HepG2 (cell line): ENCODE data around the gene AP2S1. TPM values are rescaled to one million over a fixed set of nuclear protein-coding genes. Genes with fewer than 3 reads are reported as not detected.
A peak's percentile ranks its signal among the peaks of the same experiment; 100 is the strongest.

Source experiments
- CEBPB ChIP-seq: IDR thresholded peaks from 2 replicates; pipeline ENCODE4 v1.6.1; 2011; ENCODE audit warnings: low read depth, low read length, improper control_type of control experiment, borderline replicate concordance
- CTCF ChIP-seq: sonication (generic); formaldehyde crosslinking; IDR thresholded peaks from 2 replicates; pipeline ENCODE4 v1.5.0; 2020; ENCODE audit warnings: mild to moderate bottlenecking, missing genetic modification reagents, moderate library complexity
- HOXA3 ChIP-seq: sonication (generic); formaldehyde crosslinking; IDR thresholded peaks from 2 replicates; pipeline ENCODE4 v1.5.0; 2020; ENCODE audit warnings: missing genetic modification reagents
- SMARCE1 ChIP-seq: fragments of 450-650 bp; IDR thresholded peaks from 2 replicates; pipeline ENCODE4 v1.6.1; 2017; ENCODE audit warnings: borderline replicate concordance
- SP1 ChIP-seq, 2 experiments: fragments of 450-650 bp in 1 of 2; sonication (generic) in 1 of 2; formaldehyde crosslinking in 1 of 2; IDR thresholded peaks; 2 replicates each; pipeline versions ENCODE4 v1.4.0 to v1.6.1; 2016 to 2020; ENCODE audit warnings: missing genetic modification reagents in 1 of 2
- ZBTB8A ChIP-seq: sonication (generic); formaldehyde crosslinking; IDR thresholded peaks from 2 replicates; pipeline ENCODE4 v1.4.0; 2020; ENCODE audit warnings: mild to moderate bottlenecking, low read depth, missing genetic modification reagents, borderline replicate concordance
- ZNF205 ChIP-seq: IDR thresholded peaks from 2 replicates; pipeline ENCODE4 v1.6.1; 2018; ENCODE audit warnings: missing biosample characterization, missing genetic modification reagents
- ZNF674 ChIP-seq: sonication (generic); formaldehyde crosslinking; IDR thresholded peaks from 2 replicates; pipeline ENCODE4 v1.5.0; 2020; ENCODE audit warnings: low read depth, mild to moderate bottlenecking, missing genetic modification reagents
- polyA plus RNA-seq, 8 experiments: library from polyadenylated mRNA; depleted of rRNA in 3 of 8; stranded (reverse) in 7 of 8; unstranded in 1 of 8; fragments of >200 nt; fragmentation: Illumina TruSeq in 4 of 8; extraction: Trizol in 4 of 8; gene quantifications; 2 replicates each; pipeline versions ENCODE4 v1.2.1 to v1.2.3, GENCODE V29; 2011 to 2016; ENCODE audit warnings: low read depth in 4 of 8, missing spikeins in 1 of 8, mixed read lengths in 1 of 8; ENCODE audit not compliant: insufficient read depth in 1 of 8
- total RNA-seq, 5 experiments: library from RNA; depleted of rRNA; stranded (reverse); fragments of >200 nt; fragmentation: Illumina TruSeq; extraction: Trizol; gene quantifications; 2 replicates each; pipeline ENCODE4 v1.2.3, GENCODE V29; 2016; ENCODE audit warnings: low read depth in 1 of 5
- TF ChIP-seq, protein P1 (sequence below): sonication (generic); formaldehyde crosslinking; IDR thresholded peaks from 2 replicates; pipeline ENCODE4 v1.8.0; 2022; ENCODE audit warnings: mild to moderate bottlenecking, missing genetic modification reagents; ENCODE audit not compliant: insufficient replicate concordance
- TF ChIP-seq, protein P2 (sequence below): sonication (generic); formaldehyde crosslinking; conservative IDR thresholded peaks from 2 replicates; pipeline ENCODE4 v1.5.0; 2020; ENCODE audit warnings: missing genetic modification reagents
- TF ChIP-seq, protein P3 (sequence below): IDR thresholded peaks from 2 replicates; pipeline ENCODE4 v1.6.1; 2016; ENCODE audit warnings: low read depth, missing genetic modification reagents, missing compliant biosample characterization
- TF ChIP-seq, protein P4 (sequence below): sonication (generic); formaldehyde crosslinking; IDR thresholded peaks from 2 replicates; pipeline ENCODE4 v1.4.0; 2020; ENCODE audit warnings: missing genetic modification reagents, borderline replicate concordance

Gene AP2S1
- total and polyA plus RNA-seq, 2 of the 13 experiments (the other 11 are each of a cell fraction or from before 2014, with no cell fraction given): 45.2 to 86.1 TPM

DNA sequence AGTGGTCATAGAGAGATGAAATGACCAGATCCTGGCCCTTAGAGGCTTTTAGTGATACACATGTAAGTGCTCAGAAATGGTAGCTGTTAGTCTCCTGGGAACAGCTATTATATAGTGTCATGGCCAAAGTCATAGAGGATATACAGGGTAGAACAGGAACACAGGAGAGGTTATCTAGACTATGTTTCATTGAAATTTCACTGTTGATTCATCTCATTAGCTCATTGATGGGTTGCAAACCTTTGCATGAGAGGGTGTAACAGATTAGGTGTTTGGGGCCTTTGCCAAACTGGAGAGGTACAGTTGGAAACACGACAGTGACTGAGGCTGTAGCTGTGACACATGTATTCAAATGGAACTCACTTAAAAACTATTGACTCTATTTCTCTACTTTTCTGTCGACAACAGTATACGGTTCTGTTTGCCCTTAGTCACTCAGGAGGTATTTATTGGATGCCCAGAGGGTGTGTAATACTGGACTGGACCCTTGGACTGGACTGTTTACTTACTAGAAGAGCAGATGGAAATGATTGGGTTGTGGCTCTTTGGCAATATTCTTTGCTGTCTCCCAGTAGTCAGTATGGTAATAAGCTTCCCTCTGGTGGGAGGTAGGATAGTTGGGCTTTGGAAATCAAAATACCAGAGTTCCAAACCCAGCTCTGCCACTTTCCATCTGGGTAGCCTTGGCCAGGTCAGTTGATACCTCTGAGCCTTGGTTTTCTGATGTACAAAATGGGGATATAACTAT is 40.0 kb upstream of the AP2S1 start (continued):
- TF ChIP-seq, protein P1, sequence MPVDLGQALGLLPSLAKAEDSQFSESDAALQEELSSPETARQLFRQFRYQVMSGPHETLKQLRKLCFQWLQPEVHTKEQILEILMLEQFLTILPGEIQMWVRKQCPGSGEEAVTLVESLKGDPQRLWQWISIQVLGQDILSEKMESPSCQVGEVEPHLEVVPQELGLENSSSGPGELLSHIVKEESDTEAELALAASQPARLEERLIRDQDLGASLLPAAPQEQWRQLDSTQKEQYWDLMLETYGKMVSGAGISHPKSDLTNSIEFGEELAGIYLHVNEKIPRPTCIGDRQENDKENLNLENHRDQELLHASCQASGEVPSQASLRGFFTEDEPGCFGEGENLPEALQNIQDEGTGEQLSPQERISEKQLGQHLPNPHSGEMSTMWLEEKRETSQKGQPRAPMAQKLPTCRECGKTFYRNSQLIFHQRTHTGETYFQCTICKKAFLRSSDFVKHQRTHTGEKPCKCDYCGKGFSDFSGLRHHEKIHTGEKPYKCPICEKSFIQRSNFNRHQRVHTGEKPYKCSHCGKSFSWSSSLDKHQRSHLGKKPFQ (CRISPR knock-in tag): peak; percentile 61
- TF ChIP-seq, protein P2, sequence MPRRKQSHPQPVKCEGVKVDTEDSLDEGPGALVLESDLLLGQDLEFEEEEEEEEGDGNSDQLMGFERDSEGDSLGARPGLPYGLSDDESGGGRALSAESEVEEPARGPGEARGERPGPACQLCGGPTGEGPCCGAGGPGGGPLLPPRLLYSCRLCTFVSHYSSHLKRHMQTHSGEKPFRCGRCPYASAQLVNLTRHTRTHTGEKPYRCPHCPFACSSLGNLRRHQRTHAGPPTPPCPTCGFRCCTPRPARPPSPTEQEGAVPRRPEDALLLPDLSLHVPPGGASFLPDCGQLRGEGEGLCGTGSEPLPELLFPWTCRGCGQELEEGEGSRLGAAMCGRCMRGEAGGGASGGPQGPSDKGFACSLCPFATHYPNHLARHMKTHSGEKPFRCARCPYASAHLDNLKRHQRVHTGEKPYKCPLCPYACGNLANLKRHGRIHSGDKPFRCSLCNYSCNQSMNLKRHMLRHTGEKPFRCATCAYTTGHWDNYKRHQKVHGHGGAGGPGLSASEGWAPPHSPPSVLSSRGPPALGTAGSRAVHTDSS (CRISPR knock-in tag): no peak
- peak; percentile 92 for TF ChIP-seq SMARCE1
- TF ChIP-seq ZNF674 (CRISPR knock-in tag): no peak
- no peak for TF ChIP-seq ZBTB8A (CRISPR knock-in tag)
- peak; percentile 53 for TF ChIP-seq CTCF (CRISPR knock-in tag)
- TF ChIP-seq, protein P3, sequence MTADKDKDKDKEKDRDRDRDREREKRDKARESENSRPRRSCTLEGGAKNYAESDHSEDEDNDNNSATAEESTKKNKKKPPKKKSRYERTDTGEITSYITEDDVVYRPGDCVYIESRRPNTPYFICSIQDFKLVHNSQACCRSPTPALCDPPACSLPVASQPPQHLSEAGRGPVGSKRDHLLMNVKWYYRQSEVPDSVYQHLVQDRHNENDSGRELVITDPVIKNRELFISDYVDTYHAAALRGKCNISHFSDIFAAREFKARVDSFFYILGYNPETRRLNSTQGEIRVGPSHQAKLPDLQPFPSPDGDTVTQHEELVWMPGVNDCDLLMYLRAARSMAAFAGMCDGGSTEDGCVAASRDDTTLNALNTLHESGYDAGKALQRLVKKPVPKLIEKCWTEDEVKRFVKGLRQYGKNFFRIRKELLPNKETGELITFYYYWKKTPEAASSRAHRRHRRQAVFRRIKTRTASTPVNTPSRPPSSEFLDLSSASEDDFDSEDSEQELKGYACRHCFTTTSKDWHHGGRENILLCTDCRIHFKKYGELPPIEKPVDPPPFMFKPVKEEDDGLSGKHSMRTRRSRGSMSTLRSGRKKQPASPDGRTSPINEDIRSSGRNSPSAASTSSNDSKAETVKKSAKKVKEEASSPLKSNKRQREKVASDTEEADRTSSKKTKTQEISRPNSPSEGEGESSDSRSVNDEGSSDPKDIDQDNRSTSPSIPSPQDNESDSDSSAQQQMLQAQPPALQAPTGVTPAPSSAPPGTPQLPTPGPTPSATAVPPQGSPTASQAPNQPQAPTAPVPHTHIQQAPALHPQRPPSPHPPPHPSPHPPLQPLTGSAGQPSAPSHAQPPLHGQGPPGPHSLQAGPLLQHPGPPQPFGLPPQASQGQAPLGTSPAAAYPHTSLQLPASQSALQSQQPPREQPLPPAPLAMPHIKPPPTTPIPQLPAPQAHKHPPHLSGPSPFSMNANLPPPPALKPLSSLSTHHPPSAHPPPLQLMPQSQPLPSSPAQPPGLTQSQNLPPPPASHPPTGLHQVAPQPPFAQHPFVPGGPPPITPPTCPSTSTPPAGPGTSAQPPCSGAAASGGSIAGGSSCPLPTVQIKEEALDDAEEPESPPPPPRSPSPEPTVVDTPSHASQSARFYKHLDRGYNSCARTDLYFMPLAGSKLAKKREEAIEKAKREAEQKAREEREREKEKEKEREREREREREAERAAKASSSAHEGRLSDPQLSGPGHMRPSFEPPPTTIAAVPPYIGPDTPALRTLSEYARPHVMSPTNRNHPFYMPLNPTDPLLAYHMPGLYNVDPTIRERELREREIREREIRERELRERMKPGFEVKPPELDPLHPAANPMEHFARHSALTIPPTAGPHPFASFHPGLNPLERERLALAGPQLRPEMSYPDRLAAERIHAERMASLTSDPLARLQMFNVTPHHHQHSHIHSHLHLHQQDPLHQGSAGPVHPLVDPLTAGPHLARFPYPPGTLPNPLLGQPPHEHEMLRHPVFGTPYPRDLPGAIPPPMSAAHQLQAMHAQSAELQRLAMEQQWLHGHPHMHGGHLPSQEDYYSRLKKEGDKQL: peak; percentile 70; the same call in 1 of the 2 replicates
- peak; percentile 62 for TF ChIP-seq HOXA3
- TF ChIP-seq, protein P4, sequence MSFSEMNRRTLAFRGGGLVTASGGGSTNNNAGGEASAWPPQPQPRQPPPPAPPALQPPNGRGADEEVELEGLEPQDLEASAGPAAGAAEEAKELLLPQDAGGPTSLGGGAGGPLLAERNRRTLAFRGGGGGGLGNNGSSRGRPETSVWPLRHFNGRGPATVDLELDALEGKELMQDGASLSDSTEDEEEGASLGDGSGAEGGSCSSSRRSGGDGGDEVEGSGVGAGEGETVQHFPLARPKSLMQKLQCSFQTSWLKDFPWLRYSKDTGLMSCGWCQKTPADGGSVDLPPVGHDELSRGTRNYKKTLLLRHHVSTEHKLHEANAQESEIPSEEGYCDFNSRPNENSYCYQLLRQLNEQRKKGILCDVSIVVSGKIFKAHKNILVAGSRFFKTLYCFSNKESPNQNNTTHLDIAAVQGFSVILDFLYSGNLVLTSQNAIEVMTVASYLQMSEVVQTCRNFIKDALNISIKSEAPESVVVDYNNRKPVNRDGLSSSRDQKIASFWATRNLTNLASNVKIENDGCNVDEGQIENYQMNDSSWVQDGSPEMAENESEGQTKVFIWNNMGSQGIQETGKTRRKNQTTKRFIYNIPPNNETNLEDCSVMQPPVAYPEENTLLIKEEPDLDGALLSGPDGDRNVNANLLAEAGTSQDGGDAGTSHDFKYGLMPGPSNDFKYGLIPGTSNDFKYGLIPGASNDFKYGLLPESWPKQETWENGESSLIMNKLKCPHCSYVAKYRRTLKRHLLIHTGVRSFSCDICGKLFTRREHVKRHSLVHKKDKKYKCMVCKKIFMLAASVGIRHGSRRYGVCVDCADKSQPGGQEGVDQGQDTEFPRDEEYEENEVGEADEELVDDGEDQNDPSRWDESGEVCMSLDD: no peak
- TF ChIP-seq ZNF205 (CRISPR knock-in tag): peak; percentile 66; the same call in 1 of the 2 replicates
- TF ChIP-seq SP1 (IDR thresholded peaks at IDR 0.05): no peak
- no peak for TF ChIP-seq SP1 (CRISPR knock-in tag; IDR thresholded peaks at IDR 0.05)
- peak; percentile 89 for TF ChIP-seq CEBPB
